DMS53 treated with DMSO at 0.1 percent for 48 hours (cell line): ENCODE results near the gene CDKL2.
"Not testable (repeated sequence)": the region's sequence is repeated elsewhere in the genome, so short reads cannot be mapped to it uniquely, and the experiment has no call there.

Source experiments
- DNase-seq: peaks from one replicate; lab custom pipeline; 2025; ENCODE audit not compliant: unreplicated experiment; lab: John Stamatoyannopoulos, UW

The CDKL2 gene

GRCh38 chr4:75555294-75556164, 74.8 kb downstream of the CDKL2 start, which contains the start of gene ODAPH:
TSS of gene ODAPH (plus strand) at chr4:75556066. CDS start at chr4:75556083, 17 bp downstream.
- no peak for DNase-seq

GRCh38 chr4:75552452-75552851, 77.9 kb downstream of the CDKL2 start:
- no peak for DNase-seq

- DNase-seq = no peak
These were observed 81.3 kb downstream of the CDKL2 start for GRCh38 chr4:75549019-75549418.

GRCh38 chr4:75547647-75548387, 82.5 kb downstream of the CDKL2 start:
- no peak for DNase-seq

GRCh38 chr4:75545526-75545925, 84.8 kb downstream of the CDKL2 start:
- DNase-seq = no peak

GRCh38 chr4:75544870-75545269, 85.5 kb downstream of the CDKL2 start:
- no peak for DNase-seq

GRCh38 chr4:75544220-75544619, 86.1 kb downstream of the CDKL2 start:
- DNase-seq = not testable (repeated sequence)

GRCh38 chr4:75542824-75543223, 87.5 kb downstream of the CDKL2 start:
- DNase-seq = no peak

- DNase-seq = not testable (repeated sequence)
These were observed 93.0 kb downstream of the CDKL2 start for GRCh38 chr4:75537308-75537707.

GRCh38 chr4:75533926-75534325, 96.4 kb downstream of the CDKL2 start:
- DNase-seq = not testable (repeated sequence)

GRCh38 chr4:75533339-75533887, 96.9 kb downstream of the CDKL2 start:
- DNase-seq = not testable (repeated sequence)

- DNase-seq = not testable (repeated sequence)
These were observed 98.7 kb downstream of the CDKL2 start for GRCh38 chr4:75531536-75532143.

- DNase-seq = no peak
These were observed 99.6 kb downstream of the CDKL2 start for GRCh38 chr4:75530556-75531322.
